VCaP (cell line): Measurements from ENCODE around the gene MCUB.

ENCODE experiments used
- H3K27ac ChIP-seq: fragments of 450-650 bp; 2 replicates; pipeline ENCODE4 v1.5.1; 2017
- CTCF ChIP-seq: fragments of 450-650 bp; conservative IDR thresholded peaks from 2 replicates; pipeline ENCODE4 v1.5.1; 2017; ENCODE audit warnings: mild to moderate bottlenecking, moderate library complexity

Gene MCUB

GRCh38 chr4:109657854-109658418 lies 97.9 kb downstream of the MCUB start:
- no peak overlapping the region for H3K27ac ChIP-seq
- TF ChIP-seq CTCF: no peak

- peak; percentile 77 for TF ChIP-seq CTCF
- no peak overlapping the region for H3K27ac ChIP-seq
These were observed 98.9 kb downstream of the MCUB start for GRCh38 chr4:109658871-109659410.

- TF ChIP-seq CTCF: no peak
- H3K27ac ChIP-seq: no peak overlapping the region
These were observed 102.1 kb downstream of the MCUB start for GRCh38 chr4:109662116-109662515.

GRCh38 chr4:109662771-109663170 lies 102.7 kb downstream of the MCUB start:
- no peak for TF ChIP-seq CTCF

GRCh38 chr4:109665783-109666485 lies 105.9 kb downstream of the MCUB start:
- no peak overlapping the region for H3K27ac ChIP-seq

More at GRCh38 chr4:109662771-109663170, 102.7 kb downstream of the MCUB start:
- H3K27ac ChIP-seq: no peak overlapping the region

GRCh38 chr4:109671350-109671749 lies 111.3 kb downstream of the MCUB start:
- H3K27ac ChIP-seq: no peak overlapping the region
- no peak for TF ChIP-seq CTCF

More at GRCh38 chr4:109665783-109666485, 105.9 kb downstream of the MCUB start:
- TF ChIP-seq CTCF: no peak

GRCh38 chr4:109672169-109672930 lies 112.3 kb downstream of the MCUB start:
- no peak for TF ChIP-seq CTCF
- H3K27ac ChIP-seq: no peak overlapping the region
